CD4-positive, alpha-beta T cell treated with Interleukin-4 for 1 hour (primary cell): ENCODE data around the gene PIGS.
"Not testable (repeated sequence)": the region's sequence is repeated elsewhere in the genome, so short reads cannot be mapped to it uniquely, and the experiment has no call there.

Experiments used
- DNase-seq, 2 donors: peaks; one replicate each; pipeline ENCODE4 v3.0.0-alpha.2; 2020 to 2022

PIGS gene

DNA sequence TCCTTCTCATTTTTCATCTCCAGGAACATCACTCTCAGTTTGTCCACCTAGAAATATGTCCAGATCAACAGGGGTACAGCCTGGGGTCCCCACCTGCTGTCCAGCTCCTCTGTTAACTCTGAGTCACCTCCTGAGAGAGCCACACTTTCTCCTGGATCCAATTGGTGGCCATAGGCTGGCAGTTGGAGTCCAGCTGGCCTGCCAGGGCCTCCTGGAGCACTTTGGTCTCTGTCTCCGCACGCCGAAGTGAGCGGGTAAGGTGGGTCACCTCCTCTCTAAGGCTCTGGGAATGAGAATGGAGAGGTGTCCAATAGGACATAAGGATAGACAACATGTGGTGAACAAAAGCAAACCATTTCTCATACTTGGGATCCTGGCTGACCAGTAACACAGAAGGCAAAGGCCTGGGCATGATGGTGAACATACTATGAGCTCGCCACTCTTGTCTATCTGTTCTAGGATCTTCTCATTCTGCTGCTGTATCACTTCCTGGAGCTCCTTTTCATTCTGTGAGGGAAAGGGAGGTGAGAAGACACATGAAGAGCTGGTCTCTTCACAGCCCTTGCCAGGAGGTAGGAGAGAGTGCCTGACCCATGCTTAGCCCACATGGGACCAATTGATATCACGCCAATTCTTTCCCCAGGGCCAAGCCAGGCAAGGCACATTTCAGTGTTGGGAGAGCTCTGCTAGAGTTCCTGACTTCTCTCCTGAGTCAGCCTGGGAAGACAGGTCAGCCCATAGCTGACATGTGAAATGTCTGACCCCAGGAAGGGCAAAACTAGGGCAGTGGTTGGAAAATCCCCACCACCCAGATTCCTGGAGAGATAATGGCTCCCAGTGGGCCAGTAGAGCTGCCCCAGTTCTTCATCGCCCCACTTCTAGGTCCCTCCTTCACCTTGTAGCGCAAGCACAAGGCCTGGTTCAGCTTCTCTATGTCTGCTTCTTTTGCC lies 7.2 kb upstream of the PIGS start:
- no peak for DNase-seq

DNA sequence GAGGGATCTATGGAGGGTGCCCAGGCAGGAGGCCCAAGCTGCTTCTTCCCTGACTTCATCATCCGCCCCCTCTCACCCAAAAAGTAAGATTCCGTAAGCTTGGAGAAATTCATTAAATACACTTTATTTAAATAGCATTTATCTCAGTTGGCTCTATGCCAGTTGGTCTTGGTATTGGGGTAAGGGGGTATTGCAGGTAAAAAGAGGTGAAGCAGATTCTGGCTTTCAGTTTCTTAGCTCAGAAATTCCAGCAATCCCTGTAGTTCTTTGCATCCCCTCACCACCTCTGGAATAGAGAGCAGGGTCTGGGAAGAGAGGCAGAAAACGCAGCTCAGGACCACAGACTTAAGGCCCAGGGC lies 6.1 kb upstream of the PIGS start:
- DNase-seq: no peak

- DNase-seq: peak; percentile 97
Observed at GRCh38 chr17:28576758-28577465, 5.6 kb upstream of the PIGS start, which contains the start of gene ALDOC. Gene ALDOC, minus strand, starts transcription at chr17:28576895. Its CDS starts 1,363 bp downstream, at chr17:28575532.

DNA sequence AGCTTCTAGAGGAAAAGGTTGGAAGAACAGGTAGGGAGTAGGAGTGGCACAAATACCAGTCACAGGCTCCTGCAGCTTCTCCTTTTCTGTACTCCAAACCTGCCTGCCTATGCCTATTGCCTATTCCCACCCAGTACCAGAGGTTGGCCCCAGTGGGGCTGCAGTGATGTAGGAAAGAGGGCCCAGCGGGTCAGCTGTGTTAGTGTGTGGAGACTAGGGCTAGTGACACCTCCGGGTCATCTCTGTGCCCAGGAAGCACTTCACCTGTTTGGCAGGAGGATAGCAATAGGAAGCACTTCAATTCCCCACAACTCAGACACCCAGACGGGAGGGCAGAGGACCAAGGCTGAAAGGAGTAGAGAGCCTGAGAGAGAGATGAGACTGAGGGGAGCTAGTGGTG lies 4.7 kb upstream of the PIGS start:
- not testable (repeated sequence) for DNase-seq

GRCh38 chr17:28575126-28575795 lies 3.9 kb upstream of the PIGS start:
- DNase-seq: no peak

DNA sequence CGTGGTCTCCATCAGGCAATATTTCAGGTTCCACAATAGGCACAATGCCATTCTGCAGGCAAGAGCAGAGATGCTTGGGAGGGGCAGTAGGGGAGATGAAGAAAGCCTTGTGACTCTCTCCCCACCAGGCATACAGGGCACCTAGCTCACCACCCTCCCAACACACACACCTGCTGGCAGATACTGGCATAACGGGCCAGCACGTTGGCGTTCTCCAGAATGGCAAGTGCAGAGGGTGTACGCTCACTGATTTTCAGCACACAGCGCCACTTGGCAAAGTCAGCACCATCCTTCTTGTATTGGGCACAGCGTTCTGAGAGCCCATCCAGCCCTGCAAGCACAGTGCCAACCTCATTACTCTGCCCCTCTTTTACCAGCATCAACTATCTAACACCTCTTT lies 3.2 kb upstream of the PIGS start:
- peak in 1 of 2 donors; percentile 26 for DNase-seq

GRCh38 chr17:28573966-28574480 lies 2.7 kb upstream of the PIGS start:
- no peak for DNase-seq

DNA sequence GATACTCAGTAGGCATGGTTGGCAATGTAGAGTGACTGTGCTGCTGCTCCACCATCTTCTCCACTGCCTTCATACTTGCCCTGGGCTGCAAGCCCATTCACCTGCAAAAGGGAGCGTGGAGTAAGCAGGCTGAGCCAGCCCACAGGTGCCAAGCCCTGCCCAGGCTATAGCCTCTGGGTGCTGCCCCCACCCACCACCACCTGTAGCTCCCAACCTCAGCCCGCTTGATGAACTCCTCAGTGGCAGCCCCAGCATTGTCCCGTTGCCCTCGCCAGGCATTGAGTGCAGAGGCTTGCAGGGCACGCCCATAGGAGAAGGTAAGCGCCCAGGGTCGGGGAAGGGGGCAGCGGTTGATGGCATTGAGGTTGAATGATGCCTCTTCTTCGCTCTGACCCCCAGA lies 2.2 kb upstream of the PIGS start:
- DNase-seq: no peak

DNA sequence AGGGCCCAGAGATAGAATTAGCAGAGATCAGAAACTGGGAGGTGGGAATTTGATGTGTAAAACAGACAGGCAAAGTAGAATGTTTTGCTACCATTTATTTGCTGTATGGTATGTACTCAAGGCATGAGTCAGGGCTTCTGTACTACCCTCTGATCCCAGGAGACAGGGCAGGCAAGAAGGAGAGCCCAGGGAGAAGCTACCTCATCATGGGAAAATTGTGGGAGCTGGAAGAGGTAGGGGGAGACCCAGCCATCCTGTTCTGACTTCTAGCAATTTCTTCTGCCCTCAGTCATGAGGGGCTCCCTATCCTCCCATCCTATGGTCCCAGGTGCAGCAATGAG lies 1.7 kb upstream of the PIGS start:
- DNase-seq: no peak

DNA sequence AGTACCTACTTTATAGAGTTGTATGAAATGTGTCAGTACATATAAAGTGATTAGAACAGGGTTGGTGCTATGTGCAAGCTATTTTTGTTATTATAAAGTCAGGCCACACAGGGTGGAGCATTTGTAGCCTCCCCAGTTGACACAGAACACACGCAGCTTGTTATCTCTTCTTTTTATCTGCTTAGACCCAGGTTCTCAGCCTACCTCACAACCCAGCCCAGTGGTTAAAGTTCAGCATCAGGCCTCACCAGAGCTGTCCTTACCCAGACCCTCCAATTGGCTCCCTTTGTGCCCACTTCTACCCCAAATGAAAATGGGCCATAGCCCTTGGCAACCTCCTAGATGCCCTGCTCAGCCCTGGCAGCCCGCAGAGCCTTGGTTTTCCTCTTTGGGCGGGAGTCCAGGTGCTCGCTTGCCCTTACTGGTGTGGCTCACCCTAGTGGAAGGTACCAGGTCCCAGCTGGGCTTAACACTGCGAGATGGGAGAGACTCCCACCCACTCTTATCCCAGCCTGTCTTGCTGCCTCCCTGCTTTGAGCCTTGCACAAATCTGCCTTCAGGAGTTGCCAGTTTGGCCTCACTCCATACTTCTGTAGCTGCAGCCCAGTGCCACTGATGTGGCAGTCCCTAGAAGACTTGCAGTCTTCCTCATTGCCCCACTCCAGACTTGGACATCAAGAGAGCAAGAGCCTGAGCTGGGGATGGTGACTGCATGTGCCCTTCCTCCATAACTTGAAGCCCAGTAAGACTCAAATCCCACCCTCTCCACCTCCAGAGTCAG lies 1.1 kb upstream of the PIGS start:
- DNase-seq: no peak

GRCh38 chr17:28570716-28571360 lies 486 bp downstream of the PIGS start:
- DNase-seq: peak; percentile 35 to 51

DNA sequence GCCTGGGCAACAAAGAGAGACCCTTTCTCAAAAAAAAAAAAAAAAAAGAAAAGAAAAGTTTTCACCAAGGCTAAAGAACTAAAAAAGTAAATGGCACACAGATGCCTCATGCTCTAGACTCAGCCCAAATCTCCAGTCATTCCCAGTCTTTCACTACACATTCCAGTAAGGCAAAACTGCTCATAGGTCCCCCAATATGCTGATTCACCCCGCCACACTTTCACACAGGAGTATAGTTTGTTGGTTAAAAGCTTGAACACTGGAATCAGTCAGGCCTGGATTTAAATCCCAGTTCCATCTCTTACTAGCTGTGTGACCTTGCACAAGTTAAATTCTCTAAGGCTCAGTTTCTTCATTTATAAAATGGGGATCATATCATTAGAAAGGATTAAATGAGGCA lies 1.9 kb downstream of the PIGS start:
- no peak for DNase-seq

GRCh38 chr17:28567604-28568003 lies 3.7 kb downstream of the PIGS start:
- DNase-seq: no peak

- DNase-seq: no peak
Observed at GRCh38 chr17:28563475-28563874, 7.8 kb downstream of the PIGS start.

DNA sequence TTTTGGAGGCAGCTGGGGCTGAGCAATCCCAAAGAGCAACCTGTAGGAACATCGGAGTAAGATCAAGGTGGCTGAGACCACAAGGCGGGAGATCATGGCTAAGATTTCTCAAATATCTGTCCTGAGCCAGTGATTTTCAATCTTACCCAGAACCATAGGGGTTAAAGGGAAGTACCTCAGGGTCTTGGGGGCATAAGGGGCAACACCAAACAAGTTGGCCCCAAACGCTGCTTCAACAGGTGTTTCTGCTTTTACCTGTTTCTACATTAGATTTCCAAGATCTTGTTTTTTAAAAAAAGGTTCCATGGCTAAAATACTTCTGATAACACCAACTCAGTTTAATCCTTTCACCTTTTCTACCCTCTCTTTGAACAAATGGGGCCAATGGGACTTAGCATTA lies 16.3 kb downstream of the PIGS start:
- no peak for DNase-seq

DNA sequence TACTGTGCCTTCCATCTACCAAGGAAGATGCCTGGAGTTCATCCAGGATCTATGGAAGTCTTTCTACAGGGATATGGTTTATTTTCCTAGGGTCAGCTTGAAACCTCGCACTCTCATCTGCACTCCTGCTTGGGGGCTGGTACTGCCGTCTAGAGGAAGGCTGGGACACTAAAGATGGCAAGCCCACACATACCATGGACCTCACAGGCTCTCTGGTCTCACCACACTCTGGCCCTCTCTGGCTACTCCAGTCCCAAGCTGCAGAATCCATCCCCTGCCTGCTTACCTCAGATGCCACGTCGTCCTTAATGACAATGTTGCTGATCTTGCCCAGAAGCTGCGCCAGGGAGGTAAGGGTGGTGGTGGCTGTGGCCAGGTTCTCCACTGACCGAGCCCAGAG lies 16.8 kb downstream of the PIGS start:
- DNase-seq: no peak

DNA sequence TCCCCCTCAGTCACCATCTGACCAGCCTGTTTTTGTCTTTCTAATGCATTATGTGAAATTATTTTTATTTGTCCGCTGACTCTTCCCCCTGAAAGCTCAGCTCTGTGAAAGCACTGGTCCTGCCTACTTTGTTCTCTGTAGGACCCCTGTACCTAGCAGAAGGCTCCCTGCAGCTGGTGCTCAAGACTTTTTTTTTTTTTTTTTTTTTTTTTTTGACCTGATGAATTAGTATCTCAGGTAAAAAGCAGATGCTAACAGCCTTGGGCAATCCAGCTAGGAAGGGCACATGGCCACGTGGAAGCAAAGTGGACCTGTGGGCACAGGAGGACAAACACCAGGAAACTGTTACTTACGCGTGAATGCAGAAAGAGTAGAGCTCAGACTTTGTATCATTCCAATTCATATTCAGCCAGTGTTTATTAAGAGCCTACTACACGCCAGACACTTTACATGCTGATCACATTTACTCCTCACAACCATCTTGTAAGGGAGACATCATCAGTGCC lies 18.3 kb downstream of the PIGS start:
- DNase-seq: no peak

- peak; percentile 70 to 79 for DNase-seq
Observed at GRCh38 chr17:28552176-28552999, 18.9 kb downstream of the PIGS start, which contains the start of gene UNC119. Gene UNC119, minus strand, starts transcription at chr17:28552624. Its CDS starts 67 bp downstream, at chr17:28552557.

- no peak for DNase-seq
Observed at GRCh38 chr17:28551421-28552175, 19.7 kb downstream of the PIGS start.

- no peak for DNase-seq
Observed at GRCh38 chr17:28550858-28551257, 20.5 kb downstream of the PIGS start.
